EL (cell line): Measurements from ENCODE around the gene HBA2.
"Not testable (repeated sequence)": the region's sequence is repeated elsewhere in the genome, so short reads cannot be mapped to it uniquely, and the experiment has no call there.

Experiments
- DNase-seq: peaks from one replicate; pipeline ENCODE4 v3.0.0-alpha.2; 2016

HBA2 gene

DNA sequence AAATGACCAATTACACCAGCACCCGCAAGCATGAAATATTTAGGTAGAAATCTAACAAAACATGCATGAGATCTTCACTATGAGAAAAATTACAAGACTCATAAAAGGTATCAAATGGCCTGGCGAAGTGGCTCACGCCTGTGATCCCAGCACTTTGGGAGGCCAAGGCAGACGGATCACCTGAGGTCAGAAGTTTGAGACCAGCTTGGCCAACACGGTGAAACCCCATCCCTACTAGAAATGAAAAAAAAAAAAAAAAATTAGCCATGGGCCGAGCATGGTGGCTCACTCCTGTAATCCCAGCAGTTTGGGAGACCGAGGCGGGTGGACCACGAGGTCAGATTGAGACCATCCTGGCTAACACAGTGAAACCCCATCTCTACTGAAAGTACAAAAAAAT is 31.4 kb downstream of the HBA2 start:
- not testable (repeated sequence) for DNase-seq

DNA sequence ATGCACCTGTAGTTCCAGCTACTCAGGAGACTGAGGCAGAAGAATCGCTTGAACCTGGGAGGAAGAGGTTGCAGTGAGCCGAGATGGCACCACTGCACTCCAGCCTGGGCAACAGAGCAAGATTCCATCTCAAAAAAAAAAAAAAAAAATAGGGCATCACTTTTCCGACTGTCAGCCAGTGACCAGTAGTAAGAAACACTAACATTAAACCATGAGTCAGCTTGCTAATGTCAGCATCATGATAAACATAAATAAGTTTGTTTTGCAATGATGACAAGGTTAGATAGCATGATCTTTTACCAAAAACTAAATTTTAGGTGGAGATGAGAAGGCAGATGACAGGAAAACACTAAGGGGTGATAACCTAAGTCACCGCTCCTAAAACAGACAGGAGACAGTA is 36.7 kb downstream of the HBA2 start:
- not testable (repeated sequence) for DNase-seq

DNA sequence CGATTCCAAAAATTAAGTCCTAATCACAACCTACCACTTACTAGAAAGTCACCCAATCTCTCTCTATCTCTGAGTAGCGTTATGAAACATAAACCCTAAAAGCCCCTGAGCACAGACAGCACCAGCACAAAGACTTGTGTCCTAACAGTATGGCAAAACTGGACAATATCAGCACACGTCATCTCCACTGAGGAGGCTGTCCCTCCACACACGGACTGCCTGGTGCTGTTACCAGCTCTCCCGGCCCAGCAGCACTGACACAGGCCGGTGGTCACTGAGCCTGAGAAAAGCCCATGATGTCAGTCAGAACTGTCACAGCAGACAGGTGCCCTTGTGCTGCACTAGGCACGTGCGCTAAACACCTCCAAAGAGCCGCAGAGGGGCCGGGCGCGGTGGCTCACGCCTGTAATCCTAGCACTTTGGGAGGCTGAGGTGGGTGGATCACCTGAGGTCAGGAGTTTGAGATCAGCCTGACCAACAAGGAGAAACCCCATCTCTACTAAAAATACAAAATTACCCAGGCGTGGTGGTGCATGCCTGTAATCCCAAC is 39.0 kb downstream of the HBA2 start:
- not testable (repeated sequence) for DNase-seq

DNA sequence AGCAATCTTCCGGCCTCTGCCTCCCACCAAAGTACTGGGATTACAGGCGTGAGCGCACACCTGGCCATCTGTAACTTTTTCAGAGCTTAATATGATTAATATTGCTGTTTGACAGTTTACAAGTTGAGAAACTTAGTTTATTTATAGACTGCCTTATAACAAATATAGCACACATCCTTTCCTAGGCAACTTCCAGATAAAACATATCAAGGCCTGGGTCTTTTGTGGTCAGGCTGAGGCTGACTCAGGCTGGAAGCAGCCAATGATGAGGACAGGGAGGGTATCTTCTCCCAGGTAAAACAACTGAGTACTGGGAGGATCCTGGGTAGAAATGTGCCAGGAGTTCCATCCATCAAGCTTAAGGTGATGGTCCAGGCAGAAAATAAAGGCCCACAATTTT is 40.3 kb downstream of the HBA2 start:
- DNase-seq, result no peak

- DNase-seq, result no peak
Observed at GRCh38 chr16:220021-220420, 47.3 kb downstream of the HBA2 start.
